HepG2 (cell line): ENCODE data around the gene MRPS7. TPM values are rescaled to one million over a fixed set of nuclear protein-coding genes. Genes with fewer than 3 reads are reported as not detected.

ENCODE experiments used
- ETS1 ChIP-seq: sonication (generic); formaldehyde crosslinking; IDR thresholded peaks from 2 replicates; pipeline ENCODE4 v1.4.0; 2020; ENCODE audit warnings: missing genetic modification reagents
- FOXO4 ChIP-seq: sonication (generic); formaldehyde crosslinking; conservative IDR thresholded peaks from 2 replicates; pipeline ENCODE4 v1.8.1; 2023; ENCODE audit warnings: missing genetic modification reagents
- GFI1 ChIP-seq: sonication (generic); formaldehyde crosslinking; IDR thresholded peaks from 2 replicates; pipeline ENCODE4 v1.5.0; 2020; ENCODE audit warnings: missing genetic modification reagents, mild to moderate bottlenecking, borderline replicate concordance
- KDM2A ChIP-seq: sonication (generic); formaldehyde crosslinking; IDR thresholded peaks from 2 replicates; pipeline ENCODE4 v1.4.0; 2020; ENCODE audit warnings: low read depth, missing genetic modification reagents, borderline replicate concordance
- KDM3A ChIP-seq: IDR thresholded peaks from 2 replicates; pipeline ENCODE4 v1.6.1; 2018; ENCODE audit warnings: low read depth, missing compliant biosample characterization
- MED8 ChIP-seq: sonication (generic); formaldehyde crosslinking; IDR thresholded peaks from 2 replicates; pipeline ENCODE4 v1.8.1; 2023; ENCODE audit warnings: mild to moderate bottlenecking, missing genetic modification reagents; ENCODE audit not compliant: insufficient replicate concordance
- MEIS1 ChIP-seq: sonication (generic); formaldehyde crosslinking; IDR thresholded peaks from 2 replicates; pipeline ENCODE4 v1.9.0; 2021; ENCODE audit warnings: mild to moderate bottlenecking, missing genetic modification reagents, moderate library complexity, borderline replicate concordance
- PCBP1 ChIP-seq: fragments of 200-400 bp; formaldehyde crosslinking; IDR thresholded peaks from 2 replicates; pipeline ENCODE4 v1.6.1; 2017; ENCODE audit warnings: mild to moderate bottlenecking, low read depth, low read length, borderline replicate concordance
- TBP ChIP-seq: sonication (generic); formaldehyde crosslinking; IDR thresholded peaks from 2 replicates; pipeline ENCODE4 v1.5.0; 2020; ENCODE audit warnings: missing genetic modification reagents
- TRIM22 ChIP-seq: fragments of 450-650 bp; IDR thresholded peaks from 2 replicates; pipeline ENCODE4 v1.6.1; 2017
- ZBED4 ChIP-seq: sonication (generic); formaldehyde crosslinking; IDR thresholded peaks from 2 replicates; pipeline ENCODE4 v1.4.0; 2020; ENCODE audit warnings: missing genetic modification reagents, borderline replicate concordance
- ZMAT5 ChIP-seq: sonication (generic); formaldehyde crosslinking; IDR thresholded peaks from 2 replicates; pipeline ENCODE4 v1.5.0; 2020; ENCODE audit warnings: mild to moderate bottlenecking, low read depth, missing genetic modification reagents, borderline replicate concordance
- ZNF101 ChIP-seq: sonication (generic); formaldehyde crosslinking; IDR thresholded peaks from 2 replicates; pipeline ENCODE4 v1.4.0; 2020; ENCODE audit warnings: mild to moderate bottlenecking, low read depth, missing genetic modification reagents, borderline replicate concordance
- ZNF124 ChIP-seq: sonication (generic); formaldehyde crosslinking; IDR thresholded peaks from 2 replicates; pipeline ENCODE4 v1.4.0; 2020; ENCODE audit warnings: missing genetic modification reagents
- ZNF367 ChIP-seq: sonication (generic); formaldehyde crosslinking; IDR thresholded peaks from 2 replicates; pipeline ENCODE4 v1.4.0; 2020; ENCODE audit warnings: missing genetic modification reagents, borderline replicate concordance
- ZNF597 ChIP-seq: sonication (generic); formaldehyde crosslinking; IDR thresholded peaks from 2 replicates; pipeline ENCODE4 v1.5.0; 2020; ENCODE audit warnings: missing genetic modification reagents
- ZNF761 ChIP-seq: sonication (generic); formaldehyde crosslinking; conservative IDR thresholded peaks from 2 replicates; pipeline ENCODE4 v1.4.0; 2020; ENCODE audit warnings: mild to moderate bottlenecking, missing genetic modification reagents
- ZNF792 ChIP-seq: IDR thresholded peaks from 2 replicates; pipeline ENCODE4 v1.6.1; 2016
- ZNF891 ChIP-seq: sonication (generic); formaldehyde crosslinking; IDR thresholded peaks from 2 replicates; pipeline ENCODE4 v1.5.0; 2020; ENCODE audit warnings: mild to moderate bottlenecking, missing genetic modification reagents
- polyA plus RNA-seq, 8 experiments: library from polyadenylated mRNA; depleted of rRNA in 3 of 8; stranded (reverse) in 7 of 8; unstranded in 1 of 8; fragments of >200 nt; fragmentation: Illumina TruSeq in 4 of 8; extraction: Trizol in 4 of 8; gene quantifications; 2 replicates each; pipeline versions ENCODE4 v1.2.1 to v1.2.3, GENCODE V29; 2011 to 2016; ENCODE audit warnings: low read depth in 4 of 8, missing spikeins in 1 of 8, mixed read lengths in 1 of 8; ENCODE audit not compliant: insufficient read depth in 1 of 8
- total RNA-seq, 5 experiments: library from RNA; depleted of rRNA; stranded (reverse); fragments of >200 nt; fragmentation: Illumina TruSeq; extraction: Trizol; gene quantifications; 2 replicates each; pipeline ENCODE4 v1.2.3, GENCODE V29; 2016; ENCODE audit warnings: low read depth in 1 of 5

MRPS7 gene
- total and polyA plus RNA-seq, 2 of the 13 experiments (the other 11 are each of a cell fraction or from before 2014, with no cell fraction given), result 97.0 to 162 TPM

GRCh38 chr17:75308732-75309629 lies 47.3 kb downstream of the MRPS7 start (continued):
- TF ChIP-seq ZBED4 (CRISPR knock-in tag) (no peak), PCBP1 (peak; percentile 92; the same call in 1 of the 2 replicates), GFI1 (CRISPR knock-in tag) (peak; percentile 86), ZNF891 (CRISPR knock-in tag) (0 out of 2 replicates have a peak, but pooled peaks have one; percentile 16), ZMAT5 (no peak), KDM2A (CRISPR knock-in tag) (peak; percentile 41; the same call in 1 of the 2 replicates), ZNF367 (no peak), ZNF101 (CRISPR knock-in tag) (no peak), MED8 (CRISPR knock-in tag) (no peak), ZNF124 (CRISPR knock-in tag) (peak; percentile 19; the same call in 1 of the 2 replicates), ETS1 (CRISPR knock-in tag) (no peak), ZNF792 (CRISPR knock-in tag) (0 out of 2 replicates have a peak, but pooled peaks have one; percentile 37), TBP (CRISPR knock-in tag) (no peak), ZNF761 (peak; percentile 88; the same call in 1 of the 2 replicates), ZNF597 (CRISPR knock-in tag) (no peak), KDM3A (CRISPR knock-in tag) (peak; percentile 72; the same call in 1 of the 2 replicates), FOXO4 (no peak), MEIS1 (peak; percentile 91; the same call in 1 of the 2 replicates), TRIM22 (no peak)
